Peyer's patch (tissue), 4 donors: ENCODE results near the gene EFNA4.

Experiments used
- POLR2A ChIP-seq, 2 donors: fragments of 450-650 bp; IDR thresholded peaks; one replicate each; pipeline ENCODE4 v1.5.1; 2017; ENCODE audit warnings: antibody characterized with exemption in 2 of 2, mild to moderate bottlenecking in 2 of 2, moderate library complexity in 2 of 2
- TF ChIP-seq, protein P1 (sequence below), 6 experiments: fragments of 450-650 bp in 4 of 6; fragments of 200-600 bp in 2 of 6; sonication (generic) in 1 of 6; IDR thresholded peaks; one replicate each; pipeline ENCODE4 v1.5.1; 2017 to 2019; ENCODE audit warnings: antibody characterized with exemption in 6 of 6, mild to moderate bottlenecking in 3 of 6, moderate library complexity in 1 of 6

DNA sequence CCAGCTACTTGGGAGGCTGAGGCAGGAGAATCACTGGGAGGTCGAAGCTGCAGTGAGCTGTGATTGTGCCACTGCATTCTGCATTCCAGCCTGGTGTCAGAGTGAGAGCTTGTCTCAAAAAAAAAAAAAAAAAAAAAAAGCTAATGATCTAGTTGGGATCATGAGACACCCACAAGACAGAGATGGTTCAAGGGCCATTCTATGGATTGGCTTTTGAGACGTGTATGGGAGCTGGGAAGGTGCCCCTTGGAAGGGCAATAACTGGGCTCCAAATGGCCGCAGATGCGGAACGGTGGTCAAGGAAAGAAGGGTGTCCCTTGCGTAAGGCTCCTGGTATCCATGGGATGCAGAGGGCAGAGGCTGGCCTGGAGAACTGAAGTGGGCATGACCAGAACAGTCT, 19.2 kb upstream of the EFNA4 start:
- TF ChIP-seq, protein P1, sequence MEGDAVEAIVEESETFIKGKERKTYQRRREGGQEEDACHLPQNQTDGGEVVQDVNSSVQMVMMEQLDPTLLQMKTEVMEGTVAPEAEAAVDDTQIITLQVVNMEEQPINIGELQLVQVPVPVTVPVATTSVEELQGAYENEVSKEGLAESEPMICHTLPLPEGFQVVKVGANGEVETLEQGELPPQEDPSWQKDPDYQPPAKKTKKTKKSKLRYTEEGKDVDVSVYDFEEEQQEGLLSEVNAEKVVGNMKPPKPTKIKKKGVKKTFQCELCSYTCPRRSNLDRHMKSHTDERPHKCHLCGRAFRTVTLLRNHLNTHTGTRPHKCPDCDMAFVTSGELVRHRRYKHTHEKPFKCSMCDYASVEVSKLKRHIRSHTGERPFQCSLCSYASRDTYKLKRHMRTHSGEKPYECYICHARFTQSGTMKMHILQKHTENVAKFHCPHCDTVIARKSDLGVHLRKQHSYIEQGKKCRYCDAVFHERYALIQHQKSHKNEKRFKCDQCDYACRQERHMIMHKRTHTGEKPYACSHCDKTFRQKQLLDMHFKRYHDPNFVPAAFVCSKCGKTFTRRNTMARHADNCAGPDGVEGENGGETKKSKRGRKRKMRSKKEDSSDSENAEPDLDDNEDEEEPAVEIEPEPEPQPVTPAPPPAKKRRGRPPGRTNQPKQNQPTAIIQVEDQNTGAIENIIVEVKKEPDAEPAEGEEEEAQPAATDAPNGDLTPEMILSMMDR (IDR thresholded peaks at IDR 0.05), result no peak
- no peak for TF ChIP-seq POLR2A (IDR thresholded peaks at IDR 0.05)
